HEK293T (cell line): ENCODE results near the gene MAPT.

ENCODE experiments used
- SP1 ChIP-seq: fragments of 450-650 bp; IDR thresholded peaks from 2 replicates; pipeline ENCODE4 v1.6.1; 2017
- ZNF384 ChIP-seq: fragments of 450-650 bp; IDR thresholded peaks from 2 replicates; pipeline ENCODE4 v1.6.1; 2016

- TF ChIP-seq SP1 (no peak), ZNF384 (no peak)
Observed at GRCh38 chr17:46036491-46036890, 142.1 kb downstream of the MAPT start.
